ENCODE measurements around the gene MYLK. TPM values are rescaled to one million over a fixed set of nuclear protein-coding genes. Genes with fewer than 3 reads are reported as not detected.

The MYLK gene
- total RNA-seq, 4 donors from 2014 or later = 32.0 to 81.2 (median 61.5) TPM

DNA sequence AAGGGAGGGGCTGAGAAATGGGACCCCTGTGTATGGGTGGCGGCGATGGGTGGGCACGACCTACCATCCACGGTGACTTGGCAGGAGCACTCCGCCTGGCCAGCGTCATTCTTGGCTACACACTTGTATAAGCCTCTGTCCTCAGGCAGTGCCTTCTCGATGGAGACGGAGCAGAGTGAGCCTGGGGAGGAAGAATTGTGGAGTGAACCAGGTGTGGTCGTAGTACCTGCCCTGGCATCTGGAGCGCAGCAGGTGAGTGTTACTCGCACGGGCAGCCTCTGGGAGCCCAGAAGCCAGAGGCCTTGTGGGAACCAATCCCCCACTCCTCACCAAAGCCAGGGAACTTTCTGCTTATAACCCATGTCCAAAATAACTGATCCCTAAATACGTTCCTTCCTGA lies 191.5 kb downstream of the MYLK start:
- 82 to 83% methylated on average over 13 of the region's 13 CpGs for WGBS, 2 donors
- Histone ChIP-seq H3K9me3 (no peaks in the 10 kb centered on the region), H3K4me3 (no peak overlapping the region), H3K36me3 (no peaks in the 10 kb centered on the region), H3K4me1 (peaks cover 0 to 61% (median 20%) of the 10 kb centered on the region in 4 donors), H3K27ac (peak overlapping the region in 2 of 4 donors; percentile 14 to 66), H3K27me3 (no peaks in the 10 kb centered on the region)
- TF ChIP-seq, protein P1, sequence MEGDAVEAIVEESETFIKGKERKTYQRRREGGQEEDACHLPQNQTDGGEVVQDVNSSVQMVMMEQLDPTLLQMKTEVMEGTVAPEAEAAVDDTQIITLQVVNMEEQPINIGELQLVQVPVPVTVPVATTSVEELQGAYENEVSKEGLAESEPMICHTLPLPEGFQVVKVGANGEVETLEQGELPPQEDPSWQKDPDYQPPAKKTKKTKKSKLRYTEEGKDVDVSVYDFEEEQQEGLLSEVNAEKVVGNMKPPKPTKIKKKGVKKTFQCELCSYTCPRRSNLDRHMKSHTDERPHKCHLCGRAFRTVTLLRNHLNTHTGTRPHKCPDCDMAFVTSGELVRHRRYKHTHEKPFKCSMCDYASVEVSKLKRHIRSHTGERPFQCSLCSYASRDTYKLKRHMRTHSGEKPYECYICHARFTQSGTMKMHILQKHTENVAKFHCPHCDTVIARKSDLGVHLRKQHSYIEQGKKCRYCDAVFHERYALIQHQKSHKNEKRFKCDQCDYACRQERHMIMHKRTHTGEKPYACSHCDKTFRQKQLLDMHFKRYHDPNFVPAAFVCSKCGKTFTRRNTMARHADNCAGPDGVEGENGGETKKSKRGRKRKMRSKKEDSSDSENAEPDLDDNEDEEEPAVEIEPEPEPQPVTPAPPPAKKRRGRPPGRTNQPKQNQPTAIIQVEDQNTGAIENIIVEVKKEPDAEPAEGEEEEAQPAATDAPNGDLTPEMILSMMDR (IDR thresholded peaks at IDR 0.05) = no peak
- TF ChIP-seq EP300 (IDR thresholded peaks at IDR 0.05) (no peak), POLR2A (IDR thresholded peaks at IDR 0.05) (no peak)
- no peak for DNase-seq (ENCODE audit: low spot score in 2 of 2)

- peak overlapping the region in 2 of 4 donors; percentile 17 to 66 for H3K27ac ChIP-seq
- H3K4me3 ChIP-seq = no peak overlapping the region
- no peak for TF ChIP-seq EP300 (IDR thresholded peaks at IDR 0.05)
- no peak for TF ChIP-seq POLR2A (IDR thresholded peaks at IDR 0.05)
- TF ChIP-seq, protein P1 (IDR thresholded peaks at IDR 0.05) = no peak
- 48 to 63% methylated on average over 9 of the region's 9 CpGs for WGBS, 2 donors
- DNase-seq (ENCODE audit: low spot score in 2 of 2) = no peak
- no peaks in the 10 kb centered on the region for H3K36me3 ChIP-seq
- no peaks in the 10 kb centered on the region for H3K9me3 ChIP-seq
- peaks cover 0 to 67% (median 20%) of the 10 kb centered on the region in 4 donors for H3K4me1 ChIP-seq
- no peaks in the 10 kb centered on the region for H3K27me3 ChIP-seq
These were observed 192.1 kb downstream of the MYLK start for GRCh38 chr3:123692041-123692440.

- Histone ChIP-seq H3K27me3 (no peaks in the 10 kb centered on the region), H3K36me3 (no peaks in the 10 kb centered on the region), H3K4me1 (peaks cover 0 to 61% (median 14%) of the 10 kb centered on the region in 4 donors), H3K27ac (peak overlapping the region in 1 of 4 donors; percentile 36), H3K4me3 (no peak overlapping the region), H3K9me3 (no peaks in the 10 kb centered on the region)
- TF ChIP-seq POLR2A (IDR thresholded peaks at IDR 0.05) = no peak
- TF ChIP-seq, protein P1 (IDR thresholded peaks at IDR 0.05) = no peak
- TF ChIP-seq EP300 (IDR thresholded peaks at IDR 0.05) = no peak
- DNase-seq (ENCODE audit: low spot score in 2 of 2) = no peak
- 90 to 91% methylated on average over 3 of the region's 3 CpGs for WGBS, 2 donors
These were observed 194.3 kb downstream of the MYLK start for GRCh38 chr3:123689831-123690230.

DNA sequence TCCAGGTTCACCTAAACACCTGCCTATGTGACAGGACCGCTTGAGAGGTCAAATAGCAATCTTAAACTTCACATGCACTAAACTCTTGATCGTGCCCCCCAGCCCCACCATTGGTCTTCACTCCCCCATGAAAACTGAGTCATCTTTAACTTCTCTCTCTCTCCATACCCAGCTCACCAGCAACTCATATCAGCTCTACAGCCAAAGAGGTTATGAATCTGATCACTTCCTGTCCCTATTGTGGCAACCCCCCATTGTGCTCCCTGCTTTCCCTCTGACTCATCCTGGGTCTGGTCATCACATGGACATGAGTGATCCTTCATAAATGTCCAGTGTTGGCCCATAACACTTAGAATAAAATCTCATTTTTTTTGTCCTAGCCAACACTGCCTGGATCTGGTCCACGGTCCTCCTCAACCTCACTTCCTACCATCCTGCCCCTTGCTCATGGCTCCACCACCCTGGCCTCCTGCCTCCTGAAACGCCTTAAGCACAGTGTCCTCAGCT lies 195.8 kb downstream of the MYLK start:
- Histone ChIP-seq H3K4me1 (peaks cover 0 to 56% (median 4%) of the 10 kb centered on the region in 4 donors), H3K27me3 (no peaks in the 10 kb centered on the region), H3K4me3 (no peak overlapping the region), H3K27ac (peak overlapping the region in 2 of 4 donors; percentile 54 to 58), H3K9me3 (no peaks in the 10 kb centered on the region), H3K36me3 (no peaks in the 10 kb centered on the region)
- no peak for DNase-seq (ENCODE audit: low spot score in 2 of 2)
- 80 to 82% methylated on average over 4 of the region's 4 CpGs for WGBS, 2 donors
- TF ChIP-seq, protein P1 (IDR thresholded peaks at IDR 0.05) = no peak
- peak in 1 of 2 donors; percentile 52 for TF ChIP-seq EP300 (IDR thresholded peaks at IDR 0.05)
- TF ChIP-seq POLR2A (IDR thresholded peaks at IDR 0.05) = no peak

DNA sequence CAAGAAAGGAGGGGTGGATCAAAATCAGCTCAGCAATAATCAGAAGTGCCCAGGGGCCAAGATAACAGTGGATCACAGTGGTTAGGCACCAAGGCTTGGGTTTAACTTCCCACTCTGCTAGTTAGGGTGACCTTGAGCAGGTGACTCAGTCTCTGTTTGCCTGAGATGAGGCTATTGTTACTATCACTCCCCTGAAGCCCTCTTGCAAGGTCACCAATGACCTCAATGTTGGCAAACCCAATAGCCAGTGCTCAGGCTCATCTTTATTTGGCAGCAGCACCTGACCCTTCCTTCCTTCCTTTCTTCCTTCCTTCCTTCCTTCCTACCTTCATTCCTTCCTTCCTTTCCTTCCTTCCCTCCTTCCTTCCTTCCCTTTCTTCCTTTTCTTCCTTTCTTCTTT lies 196.8 kb downstream of the MYLK start:
- Histone ChIP-seq H3K4me3 (no peak overlapping the region), H3K9me3 (no peaks in the 10 kb centered on the region), H3K27ac (peak overlapping the region in 2 of 4 donors; percentile 41 to 47), H3K27me3 (no peaks in the 10 kb centered on the region), H3K4me1 (peaks cover 0 to 57% (median 4%) of the 10 kb centered on the region in 4 donors), H3K36me3 (no peaks in the 10 kb centered on the region)
- DNase-seq (ENCODE audit: low spot score in 2 of 2) = no peak
- TF ChIP-seq POLR2A (IDR thresholded peaks at IDR 0.05) (no peak), EP300 (IDR thresholded peaks at IDR 0.05) (no peak)
- TF ChIP-seq, protein P1 (IDR thresholded peaks at IDR 0.05) = no peak

All from tibial nerve (tissue), 4 donors.